ENCODE measurements around the gene MIDN. TPM values are rescaled to one million over a fixed set of nuclear protein-coding genes. Genes with fewer than 3 reads are reported as not detected.

MIDN gene
- total RNA-seq, 2 experiments from 2014 or later: 46.5 to 47.9 TPM

GRCh38 chr19:1250437-1251260 lies 2.3 kb downstream of the MIDN start:
- H3K27me3 Mint-ChIP-seq: no peaks in the 10 kb centered on the region
- DNase-seq: peak; percentile 67
- H3K4me3 Mint-ChIP-seq: peak overlapping the region; percentile 96
- H3K4me1 Mint-ChIP-seq: peaks cover 14% of the 10 kb centered on the region
- peaks cover 34% of the 10 kb centered on the region for H3K36me3 Mint-ChIP-seq (ENCODE audit: low read depth)
- ChIA-PET CTCF (no interaction called here), POLR2A (interaction anchor here (1.0 to 1.2 kb wide), 3 partner anchors 16 to 18 kb away, joined by 4 read pairs; partner anchors contain the start of gene CIRBP)
- intact Hi-C loops (cut with DNase I, micrococcal nuclease): no loop called here
- H3K9me3 Mint-ChIP-seq (ENCODE audit: low read depth): no peaks in the 10 kb centered on the region
- H3K27ac Mint-ChIP-seq: peak overlapping the region; percentile 90
- no peak for ATAC-seq

GRCh38 chr19:1251330-1252220 lies 3.2 kb downstream of the MIDN start:
- peak; percentile 3 for ATAC-seq

GRCh38 chr19:1252221-1252820 lies 3.9 kb downstream of the MIDN start:
- Mint-ChIP-seq H3K27me3 (no peaks in the 10 kb centered on the region), H3K9me3 (ENCODE audit: low read depth) (no peaks in the 10 kb centered on the region), H3K4me3 (peak overlapping the region; percentile 96), H3K4me1 (peaks cover 15% of the 10 kb centered on the region), H3K27ac (peak overlapping the region; percentile 71), H3K36me3 (ENCODE audit: low read depth) (peaks cover 43% of the 10 kb centered on the region)
- intact Hi-C loops (cut with DNase I, micrococcal nuclease): no loop called here
- DNase-seq (peak; percentile 82), ATAC-seq (peak; percentile 8)
- ChIA-PET POLR2A (interaction anchor here (1.2 to 1.8 kb wide), 3 partner anchors 14 to 23 kb away, joined by 4 to 39 read pairs (median 5); partner anchors contain the start of genes CIRBP and FAM174C), CTCF (interaction anchor here (1.2 to 1.6 kb wide), 2 partner anchors 9 to 17 kb away, joined by 5 to 8 read pairs; partner anchors contain the start of gene CIRBP)

More at GRCh38 chr19:1251330-1252220, 3.2 kb downstream of the MIDN start:
- Mint-ChIP-seq H3K4me3 (peak overlapping the region; percentile 96), H3K27ac (peak overlapping the region; percentile 90), H3K36me3 (ENCODE audit: low read depth) (peaks cover 40% of the 10 kb centered on the region), H3K27me3 (no peaks in the 10 kb centered on the region), H3K9me3 (ENCODE audit: low read depth) (no peaks in the 10 kb centered on the region), H3K4me1 (peaks cover 14% of the 10 kb centered on the region)
- DNase-seq: peak; percentile 84
- intact Hi-C loops (cut with DNase I, micrococcal nuclease): no loop called here
- POLR2A ChIA-PET: interaction anchor here (0.7 to 1.0 kb wide), 3 partner anchors 15 to 172 kb away, joined by 3 to 4 read pairs (median 4); no protein-coding TSS in a partner anchor
- CTCF ChIA-PET: interaction anchor here (0.7 kb wide), 1 partner anchor 48 kb away, joined by 3 read pairs; no protein-coding TSS in a partner anchor

- intact Hi-C loops (cut with DNase I, micrococcal nuclease): no loop called here
- peak overlapping the region; percentile 96 for H3K4me3 Mint-ChIP-seq
- no peaks in the 10 kb centered on the region for H3K27me3 Mint-ChIP-seq
- ChIA-PET POLR2A (interaction anchor here (1.2 to 1.8 kb wide), 4 partner anchors 9 to 22 kb away, joined by 4 to 39 read pairs (median 6); partner anchors contain the start of genes CIRBP and FAM174C), CTCF (interaction anchor here (0.7 to 2.8 kb wide), 7 partner anchors 8 to 176 kb away, joined by 3 to 18 read pairs (median 5); partner anchors contain the start of gene CIRBP)
- DNase-seq: peak; percentile 89
- peak overlapping the region; percentile 88 for H3K27ac Mint-ChIP-seq
- peaks cover 21% of the 10 kb centered on the region for H3K4me1 Mint-ChIP-seq
- H3K36me3 Mint-ChIP-seq (ENCODE audit: low read depth): peaks cover 50% of the 10 kb centered on the region
- peak; percentile 45 for ATAC-seq
- H3K9me3 Mint-ChIP-seq (ENCODE audit: low read depth): no peaks in the 10 kb centered on the region
These were observed 4.6 kb downstream of the MIDN start for GRCh38 chr19:1252821-1253513.

- H3K36me3 Mint-ChIP-seq (ENCODE audit: low read depth): peaks cover 56% of the 10 kb centered on the region
- no peaks in the 10 kb centered on the region for H3K9me3 Mint-ChIP-seq (ENCODE audit: low read depth)
- no peaks in the 10 kb centered on the region for H3K27me3 Mint-ChIP-seq
- H3K4me1 Mint-ChIP-seq: peaks cover 27% of the 10 kb centered on the region
- intact Hi-C loops (cut with DNase I, micrococcal nuclease): no loop called here
- peak overlapping the region; percentile 88 for H3K27ac Mint-ChIP-seq
- ChIA-PET CTCF (interaction anchor here (0.7 to 2.8 kb wide), 7 partner anchors 8 to 177 kb away, joined by 3 to 18 read pairs (median 5); partner anchors contain the start of gene CIRBP), POLR2A (interaction anchor here (1.2 to 1.8 kb wide), 4 partner anchors 9 to 22 kb away, joined by 4 to 39 read pairs (median 6); partner anchors contain the start of genes CIRBP and FAM174C)
- ATAC-seq (no peak), DNase-seq (no peak)
- peak overlapping the region; percentile 96 for H3K4me3 Mint-ChIP-seq
These were observed 5.2 kb downstream of the MIDN start for GRCh38 chr19:1253514-1254080.

- POLR2A ChIA-PET: interaction anchor here (1.4 to 1.8 kb wide), 2 partner anchors 10 to 15 kb away, joined by 6 to 39 read pairs; partner anchors contain the start of gene CIRBP
- intact Hi-C loops (cut with DNase I, micrococcal nuclease): no loop called here
These were observed 5.7 kb downstream of the MIDN start for GRCh38 chr19:1254081-1254527.

GRCh38 chr19:1254530-1255185 lies 6.3 kb downstream of the MIDN start:
- Mint-ChIP-seq H3K4me1 (peaks cover 36% of the 10 kb centered on the region), H3K36me3 (ENCODE audit: low read depth) (peaks cover 61% of the 10 kb centered on the region)

More at GRCh38 chr19:1254081-1254527, 5.7 kb downstream of the MIDN start:
- ATAC-seq (no peak), DNase-seq (no peak)
- no peaks in the 10 kb centered on the region for H3K9me3 Mint-ChIP-seq (ENCODE audit: low read depth)
- peaks cover 61% of the 10 kb centered on the region for H3K36me3 Mint-ChIP-seq (ENCODE audit: low read depth)
- peak overlapping the region; percentile 42 for H3K27ac Mint-ChIP-seq
- CTCF ChIA-PET: interaction anchor here (0.6 to 2.8 kb wide), 4 partner anchors 8 to 37 kb away, joined by 3 to 18 read pairs (median 4); no protein-coding TSS in a partner anchor
- H3K4me1 Mint-ChIP-seq: peaks cover 32% of the 10 kb centered on the region
- no peak overlapping the region for H3K4me3 Mint-ChIP-seq
- H3K27me3 Mint-ChIP-seq: no peaks in the 10 kb centered on the region

GRCh38 chr19:1255186-1256161 lies 7.1 kb downstream of the MIDN start:
- Mint-ChIP-seq H3K36me3 (ENCODE audit: low read depth) (peaks cover 60% of the 10 kb centered on the region), H3K4me1 (peaks cover 40% of the 10 kb centered on the region), H3K4me3 (peak overlapping the region; percentile 15), H3K27me3 (no peaks in the 10 kb centered on the region), H3K27ac (peak overlapping the region; percentile 1), H3K9me3 (ENCODE audit: low read depth) (no peaks in the 10 kb centered on the region)
- ChIA-PET POLR2A (interaction anchor here (0.7 to 2.7 kb wide), 2 partner anchors 13 to 174 kb away, joined by 3 to 7 read pairs; partner anchors contain the start of gene CIRBP), CTCF (interaction anchor here (0.7 to 2.8 kb wide), 5 partner anchors 11 to 153 kb away, joined by 3 to 18 read pairs (median 4); partner anchors contain the start of gene CIRBP)
- intact Hi-C loops (cut with DNase I, micrococcal nuclease): no loop called here
- no peak for DNase-seq
- no peak for ATAC-seq

More at GRCh38 chr19:1254530-1255185, 6.3 kb downstream of the MIDN start:
- peak overlapping the region; percentile 42 for H3K27ac Mint-ChIP-seq
- no peaks in the 10 kb centered on the region for H3K27me3 Mint-ChIP-seq
- intact Hi-C loops (cut with DNase I, micrococcal nuclease): no loop called here
- H3K9me3 Mint-ChIP-seq (ENCODE audit: low read depth): no peaks in the 10 kb centered on the region
- CTCF ChIA-PET: interaction anchor here (0.6 to 2.8 kb wide), 3 partner anchors 12 to 135 kb away, joined by 3 to 18 read pairs (median 3); no protein-coding TSS in a partner anchor
- no peak for DNase-seq
- H3K4me3 Mint-ChIP-seq: peak overlapping the region; percentile 15
- no peak for ATAC-seq
- POLR2A ChIA-PET: interaction anchor here (2.7 kb wide), 1 partner anchor 14 kb away, joined by 7 read pairs; the partner anchor contains the start of gene CIRBP
